GM18867 (cell line): Measurements from ENCODE around the gene ZNF813.
A peak's percentile ranks its signal among the peaks of the same experiment; 100 is the strongest.

ENCODE experiments used
- ATAC-seq: cut with Tn5 transposase; IDR thresholded peaks from one replicate; pipeline ENCODE4 v1.9.1; 2021; ENCODE audit warnings: mild to moderate bottlenecking, moderate library complexity; ENCODE audit not compliant: unreplicated experiment

Gene ZNF813

GRCh38 chr19:53519446-53519845 is 51.9 kb downstream of the ZNF813 start:
- ATAC-seq = no peak

- ATAC-seq = no peak
Observed at GRCh38 chr19:53520163-53520546, 52.6 kb downstream of the ZNF813 start.

- ATAC-seq = peak; percentile 98
Observed at GRCh38 chr19:53520547-53521372, 53.2 kb downstream of the ZNF813 start.

GRCh38 chr19:53521373-53522202 is 54.1 kb downstream of the ZNF813 start:
- ATAC-seq = no peak

GRCh38 chr19:53525922-53526321 is 58.4 kb downstream of the ZNF813 start:
- ATAC-seq = no peak

GRCh38 chr19:53530622-53531021 is 63.1 kb downstream of the ZNF813 start:
- no peak for ATAC-seq

- no peak for ATAC-seq
Observed at GRCh38 chr19:53531457-53531856, 63.9 kb downstream of the ZNF813 start.

GRCh38 chr19:53532362-53532761 is 64.8 kb downstream of the ZNF813 start:
- no peak for ATAC-seq

- ATAC-seq = no peak
Observed at GRCh38 chr19:53536225-53536548, 68.7 kb downstream of the ZNF813 start.

GRCh38 chr19:53537121-53537520 is 69.6 kb downstream of the ZNF813 start:
- peak; percentile 10 for ATAC-seq

- peak; percentile 66 for ATAC-seq
Observed at GRCh38 chr19:53537521-53538377, 70.2 kb downstream of the ZNF813 start, which contains the start of gene ZNF331. Gene ZNF331 (plus strand): TSS chr19:53538145. CDS start chr19:53569377, 31,232 bp downstream.

- peak; percentile 11 for ATAC-seq
Observed at GRCh38 chr19:53538378-53539109, 71.0 kb downstream of the ZNF813 start.

- no peak for ATAC-seq
Observed at GRCh38 chr19:53540091-53540490, 72.6 kb downstream of the ZNF813 start.

GRCh38 chr19:53541971-53542370 is 74.4 kb downstream of the ZNF813 start:
- no peak for ATAC-seq

- no peak for ATAC-seq
Observed at GRCh38 chr19:53545271-53546065, 77.9 kb downstream of the ZNF813 start.
